ENCODE measurements around the gene SUMO3. TPM values are rescaled to one million over a fixed set of nuclear protein-coding genes. Genes with fewer than 3 reads are reported as not detected.
"Not testable (repeated sequence)": the region's sequence is repeated elsewhere in the genome, so short reads cannot be mapped to it uniquely, and the experiment has no call there.

SUMO3 gene
- total and polyA plus RNA-seq, 5 donors, result 53.3 to 87.8 (median 82.2) TPM

DNA sequence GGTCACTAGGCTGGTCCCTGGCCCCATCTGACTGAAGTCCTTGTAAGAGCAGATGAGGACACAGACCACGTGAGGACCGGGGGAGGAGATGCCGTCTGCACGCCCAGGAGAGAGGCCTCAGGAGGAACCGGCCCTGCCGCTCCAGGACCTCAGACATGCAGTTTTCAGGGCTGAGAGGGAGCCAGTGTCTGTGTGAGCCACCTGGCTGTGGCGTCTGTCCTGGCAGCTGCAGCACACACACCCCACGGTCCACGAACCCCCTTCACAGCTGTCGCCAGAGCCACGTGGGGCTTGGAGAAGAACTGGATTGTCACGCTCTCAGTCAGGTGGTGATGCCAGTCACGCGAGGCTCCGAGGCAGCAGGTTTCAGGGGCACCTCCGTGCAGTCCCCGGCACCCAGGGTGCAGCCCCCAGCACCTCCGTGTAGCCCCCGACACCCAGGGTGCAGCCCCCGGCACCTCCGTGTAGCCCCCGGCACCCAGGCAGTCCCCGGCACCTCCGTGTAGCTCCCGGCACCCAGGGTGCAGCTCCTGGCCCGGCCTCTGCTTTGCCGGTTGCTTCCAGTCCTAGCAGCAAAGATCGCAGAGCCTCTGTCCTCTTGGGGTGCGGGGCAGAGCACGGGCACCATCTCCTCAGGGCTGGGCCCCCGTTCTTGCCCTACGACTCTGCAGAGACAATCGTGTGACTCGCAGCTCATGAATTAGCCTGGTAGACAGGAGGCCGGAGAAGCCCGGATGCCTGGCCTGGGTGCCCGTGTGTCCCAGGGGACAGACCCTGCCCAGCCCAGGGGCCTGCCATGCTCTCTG, 19.0 kb upstream of the SUMO3 start:
- intact Hi-C loops (cut with DNase I), result no loop called here
- DNase-seq, result no peak
- Histone ChIP-seq H3K27ac (ENCODE audit: low read length) (no peak overlapping the region), H3K27me3 (ENCODE audit: control insufficient read depth, insufficient read depth) (no peaks in the 10 kb centered on the region), H3K4me3 (ENCODE audit: low read length) (no peak overlapping the region), H3K4me1 (ENCODE audit: control insufficient read depth, insufficient read depth, low read length) (no peaks in the 10 kb centered on the region), H3K9me3 (ENCODE audit: control insufficient read depth, low read length) (no peaks in the 10 kb centered on the region)
- ATAC-seq, result peak; percentile 54 to 67
- WGBS, result 66% methylated on average over 37 of the region's 37 CpGs

GRCh38 chr21:44836349-44836665, 18.4 kb upstream of the SUMO3 start:
- intact Hi-C loops (cut with DNase I), result no loop called here
- DNase-seq (no peak), ATAC-seq (no peak)
- 35% methylated on average over 3 of the region's 3 CpGs for WGBS
- no peak overlapping the region for H3K27ac ChIP-seq (ENCODE audit: low read length)
- H3K9me3 ChIP-seq (ENCODE audit: control insufficient read depth, low read length), result no peaks in the 10 kb centered on the region
- H3K4me3 ChIP-seq (ENCODE audit: low read length), result no peak overlapping the region
- no peaks in the 10 kb centered on the region for H3K27me3 ChIP-seq (ENCODE audit: control insufficient read depth, insufficient read depth)
- no peaks in the 10 kb centered on the region for H3K4me1 ChIP-seq (ENCODE audit: control insufficient read depth, insufficient read depth, low read length)

DNA sequence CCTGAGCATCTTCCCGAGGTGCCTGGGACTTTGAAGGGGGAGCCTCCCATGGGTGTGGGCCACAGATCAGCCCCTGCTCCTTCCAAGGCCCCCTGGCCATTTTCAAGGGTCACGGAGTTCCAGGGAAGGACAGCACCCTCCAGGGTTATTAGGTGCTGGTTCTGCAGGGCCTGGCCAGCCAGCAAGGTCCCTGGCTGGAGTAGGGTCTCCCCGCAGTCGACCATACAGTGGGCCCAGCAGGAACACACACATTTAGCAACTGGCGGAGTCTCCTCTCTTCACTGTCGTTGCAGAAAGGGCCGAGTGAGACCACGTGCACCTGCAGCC, 17.7 kb upstream of the SUMO3 start:
- no peaks in the 10 kb centered on the region for H3K27me3 ChIP-seq (ENCODE audit: control insufficient read depth, insufficient read depth)
- WGBS, result 73% methylated on average over 8 of the region's 8 CpGs
- no peak overlapping the region for H3K27ac ChIP-seq (ENCODE audit: low read length)
- ATAC-seq, result no peak
- H3K4me1 ChIP-seq (ENCODE audit: control insufficient read depth, insufficient read depth, low read length), result no peaks in the 10 kb centered on the region
- no peak for DNase-seq
- intact Hi-C loops (cut with DNase I), result no loop called here
- H3K4me3 ChIP-seq (ENCODE audit: low read length), result no peak overlapping the region
- H3K9me3 ChIP-seq (ENCODE audit: control insufficient read depth, low read length), result no peaks in the 10 kb centered on the region

DNA sequence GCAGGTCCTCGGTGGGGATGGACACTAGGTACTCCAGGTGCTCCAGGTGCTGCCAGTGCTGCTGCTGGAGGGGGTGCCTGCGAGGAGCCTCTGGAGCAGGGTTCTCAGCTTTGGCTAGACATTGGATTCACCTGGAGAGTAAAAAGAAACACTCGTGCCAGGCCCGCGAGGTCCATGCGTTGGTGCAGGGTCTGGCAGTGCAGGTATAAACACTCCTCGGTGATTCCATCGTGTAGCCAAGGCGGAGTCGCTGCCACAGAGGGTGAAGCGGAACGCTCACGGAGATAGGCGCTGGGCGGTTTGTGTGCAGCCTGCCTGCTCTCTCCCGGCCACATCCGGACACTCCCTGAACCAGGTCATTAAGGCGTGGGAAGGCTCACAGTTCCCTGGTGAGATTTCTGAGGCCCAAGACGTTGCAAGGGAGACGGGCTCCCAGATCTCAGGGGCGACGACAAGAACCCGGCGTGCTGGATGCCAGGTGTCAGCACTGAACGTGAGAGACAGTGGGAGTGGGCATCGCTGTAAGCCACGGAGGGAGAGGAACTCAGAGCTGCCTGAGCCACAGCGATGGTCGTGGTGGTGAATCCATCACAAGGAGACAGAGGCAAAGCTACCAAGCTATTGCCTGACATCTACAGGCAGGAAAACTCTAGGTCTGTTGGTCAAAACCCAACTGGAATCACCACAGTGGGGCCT, 17.2 kb upstream of the SUMO3 start:
- DNase-seq, result no peak
- no peak for ATAC-seq
- H3K4me1 ChIP-seq (ENCODE audit: control insufficient read depth, insufficient read depth, low read length), result no peaks in the 10 kb centered on the region
- H3K27ac ChIP-seq (ENCODE audit: low read length), result no peak overlapping the region
- H3K27me3 ChIP-seq (ENCODE audit: control insufficient read depth, insufficient read depth), result no peaks in the 10 kb centered on the region
- 80% methylated on average over 29 of the region's 29 CpGs for WGBS
- no peak overlapping the region for H3K4me3 ChIP-seq (ENCODE audit: low read length)
- intact Hi-C loops (cut with DNase I), result no loop called here
- H3K9me3 ChIP-seq (ENCODE audit: control insufficient read depth, low read length), result no peaks in the 10 kb centered on the region

GRCh38 chr21:44834231-44834950, 16.5 kb upstream of the SUMO3 start:
- Histone ChIP-seq H3K9me3 (ENCODE audit: control insufficient read depth, low read length) (no peaks in the 10 kb centered on the region), H3K27me3 (ENCODE audit: control insufficient read depth, insufficient read depth) (no peaks in the 10 kb centered on the region), H3K27ac (ENCODE audit: low read length) (no peak overlapping the region), H3K4me3 (ENCODE audit: low read length) (no peak overlapping the region), H3K4me1 (ENCODE audit: control insufficient read depth, insufficient read depth, low read length) (no peaks in the 10 kb centered on the region)
- 80% methylated on average over 26 of the region's 26 CpGs for WGBS
- DNase-seq (peak in 1 of 3 donors; percentile 24), ATAC-seq (no peak)
- intact Hi-C loops (cut with DNase I), result no loop called here

- no peak overlapping the region for H3K4me3 ChIP-seq (ENCODE audit: low read length)
- H3K27ac ChIP-seq (ENCODE audit: low read length), result no peak overlapping the region
- no peaks in the 10 kb centered on the region for H3K9me3 ChIP-seq (ENCODE audit: control insufficient read depth, low read length)
- intact Hi-C loops (cut with DNase I), result no loop called here
- no peak for DNase-seq
- WGBS, result 86% methylated on average over 5 of the region's 5 CpGs
- no peaks in the 10 kb centered on the region for H3K4me1 ChIP-seq (ENCODE audit: control insufficient read depth, insufficient read depth, low read length)
- no peak for ATAC-seq
- H3K27me3 ChIP-seq (ENCODE audit: control insufficient read depth, insufficient read depth), result no peaks in the 10 kb centered on the region
Observed at GRCh38 chr21:44833663-44834062, 15.8 kb upstream of the SUMO3 start.

GRCh38 chr21:44832516-44833255, 14.8 kb upstream of the SUMO3 start:
- H3K4me3 ChIP-seq (ENCODE audit: low read length); H3K27ac ChIP-seq (ENCODE audit: low read length); H3K9me3 ChIP-seq (ENCODE audit: control insufficient read depth, low read length); DNase-seq; H3K27me3 ChIP-seq (ENCODE audit: control insufficient read depth, insufficient read depth); ATAC-seq; intact Hi-C loops (cut with DNase I); H3K4me1 ChIP-seq (ENCODE audit: control insufficient read depth, insufficient read depth, low read length): not testable (repeated sequence)
- WGBS, result 89% methylated on average over 23 of the region's 23 CpGs

GRCh38 chr21:44831227-44831860, 13.5 kb upstream of the SUMO3 start:
- Histone ChIP-seq H3K9me3 (ENCODE audit: control insufficient read depth, low read length) (no peaks in the 10 kb centered on the region), H3K27ac (ENCODE audit: low read length) (no peak overlapping the region), H3K4me3 (ENCODE audit: low read length) (no peak overlapping the region), H3K27me3 (ENCODE audit: control insufficient read depth, insufficient read depth) (no peaks in the 10 kb centered on the region), H3K4me1 (ENCODE audit: control insufficient read depth, insufficient read depth, low read length) (no peaks in the 10 kb centered on the region)
- DNase-seq (no peak), ATAC-seq (no peak)
- intact Hi-C loops (cut with DNase I), result no loop called here
- 39% methylated on average over 7 of the region's 7 CpGs for WGBS

DNA sequence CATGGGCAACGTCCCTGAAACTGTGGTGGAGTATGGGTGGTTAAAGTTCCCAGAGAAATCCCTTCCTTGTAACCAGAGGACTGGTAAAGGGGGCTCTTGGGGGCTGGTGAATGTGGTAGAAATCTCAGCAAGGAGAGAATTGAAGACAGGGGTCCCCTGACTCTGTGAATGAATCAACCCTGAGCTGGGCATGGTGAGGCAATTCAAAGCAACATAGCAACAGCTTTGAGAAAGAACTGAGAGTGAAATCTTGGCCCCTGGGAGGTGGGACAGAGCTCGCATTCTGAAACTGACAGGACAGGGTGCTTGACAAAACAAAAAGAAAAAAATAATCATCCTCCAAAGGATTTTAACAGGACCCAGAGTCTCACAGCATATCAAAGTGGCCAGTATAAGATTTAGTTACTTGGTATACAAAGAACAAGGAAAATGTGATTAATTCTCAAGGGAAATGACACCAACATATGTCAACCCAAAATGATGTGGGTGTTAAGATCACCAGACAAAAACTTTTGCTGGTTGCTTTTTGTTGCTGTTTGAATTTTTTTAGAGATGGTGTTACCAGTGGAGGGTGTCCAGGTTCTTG, 11.7 kb upstream of the SUMO3 start:
- ATAC-seq (no peak), DNase-seq (no peak)
- H3K27me3 ChIP-seq (ENCODE audit: control insufficient read depth, insufficient read depth), result no peaks in the 10 kb centered on the region
- H3K4me3 ChIP-seq (ENCODE audit: low read length), result no peak overlapping the region
- intact Hi-C loops (cut with DNase I), result no loop called here
- WGBS, result 69% methylated on average over 2 of the region's 2 CpGs
- H3K9me3 ChIP-seq (ENCODE audit: control insufficient read depth, low read length), result no peaks in the 10 kb centered on the region
- H3K27ac ChIP-seq (ENCODE audit: low read length), result no peak overlapping the region
- no peaks in the 10 kb centered on the region for H3K4me1 ChIP-seq (ENCODE audit: control insufficient read depth, insufficient read depth, low read length)

DNA sequence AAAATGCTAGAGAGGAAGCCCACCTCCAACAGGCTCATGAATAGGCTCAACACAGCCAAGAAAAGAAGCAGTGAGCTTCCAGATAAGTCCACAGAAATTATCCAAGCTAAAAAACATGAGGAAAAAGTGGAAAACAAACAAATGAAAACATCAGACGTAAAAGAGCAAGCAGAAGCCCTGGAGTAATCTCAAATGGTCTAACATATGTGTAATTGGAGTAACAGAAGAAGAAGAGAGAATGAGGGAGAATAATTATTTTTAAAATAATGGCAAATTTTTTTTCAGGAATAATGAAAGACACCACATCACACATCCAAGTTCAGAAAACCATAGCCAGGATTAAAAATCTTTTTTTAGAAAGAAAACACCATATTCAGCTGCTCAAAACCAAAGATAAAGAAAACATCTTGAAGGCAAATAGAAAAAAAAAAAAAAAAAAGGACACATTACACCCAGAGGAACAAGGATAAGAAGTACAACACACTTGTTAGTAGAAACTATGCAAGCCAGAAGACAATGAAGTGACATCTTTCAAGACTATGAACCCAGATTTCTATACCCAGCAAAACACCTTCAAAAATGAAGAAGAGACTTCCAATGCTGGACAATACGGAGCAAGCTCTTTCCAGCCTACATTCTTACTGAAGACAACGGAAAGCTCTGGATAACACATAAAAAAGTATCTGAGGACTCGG, 10.6 kb upstream of the SUMO3 start:
- H3K27ac ChIP-seq (ENCODE audit: low read length), result no peak overlapping the region
- intact Hi-C loops (cut with DNase I), result no loop called here
- no peak overlapping the region for H3K4me3 ChIP-seq (ENCODE audit: low read length)
- H3K9me3 ChIP-seq (ENCODE audit: control insufficient read depth, low read length), result no peaks in the 10 kb centered on the region
- ATAC-seq, result no peak
- DNase-seq, result no peak
- no peaks in the 10 kb centered on the region for H3K4me1 ChIP-seq (ENCODE audit: control insufficient read depth, insufficient read depth, low read length)
- H3K27me3 ChIP-seq (ENCODE audit: control insufficient read depth, insufficient read depth), result no peaks in the 10 kb centered on the region
- 88% methylated on average over 4 of the region's 4 CpGs for WGBS
